Measurements from ENCODE around the gene LRRC1. TPM values are rescaled to one million over a fixed set of nuclear protein-coding genes. Genes with fewer than 3 reads are reported as not detected.

Gene LRRC1
- total RNA-seq, 1 donor from 2014 or later: 16.3 TPM

- Histone ChIP-seq H3K27me3 (no peaks in the 10 kb centered on the region), H3K9me3 (peaks cover 0 to 7% of the 10 kb centered on the region in 2 donors), H3K4me3 (no peak overlapping the region), H3K4me1 (peaks cover 0 to 5% of the 10 kb centered on the region in 2 donors), H3K36me3 (no peaks in the 10 kb centered on the region), H3K27ac (no peak overlapping the region)
- no peak for TF ChIP-seq CTCF (IDR thresholded peaks at IDR 0.05)
- intact Hi-C loops (cut with DNase I): no loop called here
- DNase-seq (ENCODE audit: low spot score in 2 of 2): no peak
Observed at GRCh38 chr6:53840027-53840426, 45.2 kb downstream of the LRRC1 start.

GRCh38 chr6:53845280-53846195 is 50.7 kb downstream of the LRRC1 start:
- Histone ChIP-seq H3K27ac (no peak overlapping the region), H3K9me3 (no peaks in the 10 kb centered on the region), H3K36me3 (no peaks in the 10 kb centered on the region), H3K27me3 (no peaks in the 10 kb centered on the region), H3K4me3 (no peak overlapping the region), H3K4me1 (peaks cover 0 to 7% of the 10 kb centered on the region in 2 donors)
- intact Hi-C loops (cut with DNase I): no loop called here
- no peak for DNase-seq (ENCODE audit: low spot score in 2 of 2)
- TF ChIP-seq CTCF (IDR thresholded peaks at IDR 0.05): no peak

GRCh38 chr6:53846250-53846649 is 51.4 kb downstream of the LRRC1 start:
- intact Hi-C loops (cut with DNase I): no loop called here

GRCh38 chr6:53847796-53848314 is 53.0 kb downstream of the LRRC1 start:
- H3K27me3 ChIP-seq: no peaks in the 10 kb centered on the region
- intact Hi-C loops (cut with DNase I): no loop called here
- no peaks in the 10 kb centered on the region for H3K9me3 ChIP-seq
- peaks cover 0 to 7% of the 10 kb centered on the region in 2 donors for H3K4me1 ChIP-seq
- no peaks in the 10 kb centered on the region for H3K36me3 ChIP-seq
- DNase-seq (ENCODE audit: low spot score in 2 of 2): no peak
- no peak for TF ChIP-seq CTCF (IDR thresholded peaks at IDR 0.05)
- H3K4me3 ChIP-seq: no peak overlapping the region
- no peak overlapping the region for H3K27ac ChIP-seq

More at GRCh38 chr6:53846250-53846649, 51.4 kb downstream of the LRRC1 start:
- DNase-seq (ENCODE audit: low spot score in 2 of 2): no peak
- Histone ChIP-seq H3K4me3 (no peak overlapping the region), H3K9me3 (no peaks in the 10 kb centered on the region), H3K4me1 (peaks cover 0 to 7% of the 10 kb centered on the region in 2 donors), H3K36me3 (no peaks in the 10 kb centered on the region), H3K27ac (no peak overlapping the region), H3K27me3 (no peaks in the 10 kb centered on the region)
- no peak for TF ChIP-seq CTCF (IDR thresholded peaks at IDR 0.05)

GRCh38 chr6:53850527-53850926 is 55.7 kb downstream of the LRRC1 start:
- TF ChIP-seq CTCF (IDR thresholded peaks at IDR 0.05): no peak

More at GRCh38 chr6:53850527-53850926, 55.7 kb downstream of the LRRC1 start:
- Histone ChIP-seq H3K4me3 (no peak overlapping the region), H3K27ac (no peak overlapping the region), H3K9me3 (no peaks in the 10 kb centered on the region), H3K4me1 (peaks cover 0 to 11% of the 10 kb centered on the region in 2 donors), H3K36me3 (no peaks in the 10 kb centered on the region), H3K27me3 (no peaks in the 10 kb centered on the region)
- intact Hi-C loops (cut with DNase I): no loop called here
- DNase-seq (ENCODE audit: low spot score in 2 of 2): no peak

Data from ascending aorta (tissue), 2 donors.